BLaER1 treated with 17β-estradiol and CSF1 and Interleukin-3, amounts not matched to agents 10 nM and 100 nM (cell line): ENCODE measurements around the gene NF1.

Experiments used
- H3K27ac ChIP-seq, 11 experiments: shearing (Covaris generic); formaldehyde crosslinking; 2 replicates each; pipeline ENCODE4 v1.8.1; 2022
- H3K27me3 ChIP-seq, 11 experiments: shearing (Covaris generic); formaldehyde crosslinking; 2 replicates each; pipeline ENCODE4 v1.8.1; 2022
- H3K36me3 ChIP-seq, 11 experiments: shearing (Covaris generic); formaldehyde crosslinking; 2 replicates each; pipeline ENCODE4 v1.8.1; 2022
- H3K4me1 ChIP-seq, 10 experiments: shearing (Covaris generic); formaldehyde crosslinking; 2 replicates each; pipeline ENCODE4 v1.8.1; 2022
- H3K4me2 ChIP-seq, 11 experiments: shearing (Covaris generic); formaldehyde crosslinking; 2 replicates each; pipeline ENCODE4 v1.8.1; 2022
- H3K4me3 ChIP-seq, 10 experiments: shearing (Covaris generic); formaldehyde crosslinking; 2 replicates each; pipeline ENCODE4 v1.8.1; 2022
- H3K9ac ChIP-seq, 11 experiments: shearing (Covaris generic); formaldehyde crosslinking; 2 replicates each; pipeline ENCODE4 v1.8.1; 2022
- H3K9me3 ChIP-seq, 11 experiments: shearing (Covaris generic); formaldehyde crosslinking; replicated peaks in 1 of 11; 2 replicates each; pipeline ENCODE4 v1.8.1; 2022
- H4K20me1 ChIP-seq, 11 experiments: shearing (Covaris generic); formaldehyde crosslinking; 2 replicates each; pipeline ENCODE4 v1.8.1; 2022
- Cebpa-rat ChIP-seq, 11 experiments: shearing (Covaris generic); IDR thresholded peaks; 2 replicates each; pipeline ENCODE4 v1.8.1; 2022

NF1 gene

DNA sequence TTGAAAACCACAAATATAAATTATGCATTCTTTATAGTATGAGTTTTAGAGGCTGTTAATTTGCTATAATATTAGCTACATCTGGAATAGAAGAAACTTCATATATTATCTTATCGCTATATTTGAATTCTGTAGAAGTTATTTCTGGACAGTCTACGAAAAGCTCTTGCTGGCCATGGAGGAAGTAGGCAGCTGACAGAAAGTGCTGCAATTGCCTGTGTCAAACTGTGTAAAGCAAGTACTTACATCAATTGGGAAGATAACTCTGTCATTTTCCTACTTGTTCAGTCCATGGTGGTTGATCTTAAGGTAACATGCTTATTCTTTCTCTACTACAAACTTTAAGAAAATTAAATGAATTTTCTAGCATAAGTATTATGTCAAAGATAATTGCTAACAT is 105.5 kb downstream of the NF1 start:
- TF ChIP-seq Cebpa-rat (IDR thresholded peaks at IDR 0.05) = no peak
- Histone ChIP-seq H3K27me3 (no peaks in the 10 kb centered on the region), H3K36me3 (peaks cover 9 to 55% (median 20%) of the 10 kb centered on the region in 11 experiments; a peak in 16 of 22 replicates), H4K20me1 (peaks cover 0 to 6% (median 0%) of the 10 kb centered on the region in 11 experiments; a peak in 2 of 22 replicates), H3K9me3 (peaks cover 0 to 9% (median 6%) of the 10 kb centered on the region in 11 experiments; a peak in 6 of 22 replicates), H3K4me2 (no peak overlapping the region), H3K4me1 (no peaks in the 10 kb centered on the region), H3K9ac (no peak overlapping the region), H3K4me3 (no peak overlapping the region), H3K27ac (no peak overlapping the region)

DNA sequence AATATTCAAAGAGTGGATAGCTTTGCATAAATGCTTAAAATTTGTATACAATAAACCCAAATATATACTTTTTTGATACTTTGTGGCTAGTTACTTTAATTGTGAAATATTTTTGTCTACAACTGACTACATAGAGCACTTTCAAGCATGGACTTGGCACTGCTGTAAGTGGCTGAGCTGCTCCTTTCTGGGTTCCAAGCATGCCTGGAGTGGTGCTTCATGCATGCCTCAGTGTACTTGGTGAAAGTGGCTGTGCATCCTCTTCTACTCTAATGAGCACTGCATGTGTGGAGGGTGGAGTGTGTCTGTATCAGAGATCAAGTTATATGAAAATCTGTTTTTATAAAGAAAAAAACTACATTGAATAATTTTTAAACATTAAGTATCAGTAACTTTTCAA is 108.2 kb downstream of the NF1 start:
- H3K9me3 ChIP-seq = no peaks in the 10 kb centered on the region
- H3K4me3 ChIP-seq = no peak overlapping the region
- TF ChIP-seq Cebpa-rat (IDR thresholded peaks at IDR 0.05) = no peak
- H3K4me1 ChIP-seq = no peaks in the 10 kb centered on the region
- H3K4me2 ChIP-seq = no peak overlapping the region
- H4K20me1 ChIP-seq = peaks cover 0 to 6% (median 0%) of the 10 kb centered on the region in 11 experiments; a peak in 1 of 22 replicates
- H3K9ac ChIP-seq = no peak overlapping the region
- peaks cover 13 to 77% (median 34%) of the 10 kb centered on the region in 11 experiments; a peak in 18 of 22 replicates for H3K36me3 ChIP-seq
- no peaks in the 10 kb centered on the region for H3K27me3 ChIP-seq
- H3K27ac ChIP-seq = no peak overlapping the region

DNA sequence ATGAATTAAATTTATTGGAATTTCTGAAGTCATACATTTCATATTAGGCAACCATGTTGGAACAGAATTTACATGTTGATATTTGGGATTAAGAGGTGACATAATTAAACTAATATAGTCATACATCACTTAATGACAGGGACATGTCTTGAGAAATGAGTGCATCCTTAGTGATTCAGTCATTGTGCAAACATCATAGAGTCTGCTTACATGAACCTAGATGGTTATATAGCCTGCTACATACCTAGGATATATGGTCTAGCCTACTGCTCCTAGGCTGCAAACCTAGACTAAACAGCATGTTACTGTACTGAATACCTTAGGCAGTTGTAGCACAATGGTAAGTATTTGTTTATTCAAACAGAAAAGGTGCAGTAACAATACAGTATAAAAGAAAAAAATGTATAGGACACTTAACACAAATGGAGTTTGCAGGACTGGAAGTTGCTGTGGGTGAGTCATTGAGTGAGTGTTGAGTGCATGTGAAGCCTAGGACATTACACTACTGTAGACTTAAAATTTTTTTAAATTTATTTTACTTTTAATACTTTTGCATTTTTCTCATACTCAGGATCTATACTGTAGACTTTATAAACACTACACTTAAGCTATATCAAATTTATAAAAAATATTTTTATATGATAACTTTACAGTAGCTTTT is 116.7 kb downstream of the NF1 start:
- no peak for TF ChIP-seq Cebpa-rat (IDR thresholded peaks at IDR 0.05)
- Histone ChIP-seq H3K9ac (no peak overlapping the region), H3K9me3 (no peaks in the 10 kb centered on the region), H3K36me3 (peaks cover 21 to 72% (median 33%) of the 10 kb centered on the region in 11 experiments; a peak in 21 of 22 replicates), H3K4me1 (no peaks in the 10 kb centered on the region), H3K27ac (no peak overlapping the region), H3K4me2 (no peak overlapping the region), H3K4me3 (no peak overlapping the region), H3K27me3 (no peaks in the 10 kb centered on the region), H4K20me1 (no peaks in the 10 kb centered on the region)

- H3K27me3 ChIP-seq = no peaks in the 10 kb centered on the region
- H3K4me2 ChIP-seq = no peak overlapping the region
- no peaks in the 10 kb centered on the region for H3K9me3 ChIP-seq
- H3K4me3 ChIP-seq = no peak overlapping the region
- H3K27ac ChIP-seq = no peak overlapping the region
- no peak for TF ChIP-seq Cebpa-rat (IDR thresholded peaks at IDR 0.05)
- H4K20me1 ChIP-seq = peaks cover 0 to 3% (median 0%) of the 10 kb centered on the region in 11 experiments; a peak in 1 of 22 replicates
- no peaks in the 10 kb centered on the region for H3K4me1 ChIP-seq
- no peak overlapping the region for H3K9ac ChIP-seq
- peaks cover 21 to 76% (median 40%) of the 10 kb centered on the region in 11 experiments; a peak in 20 of 22 replicates for H3K36me3 ChIP-seq
Observed at GRCh38 chr17:31216031-31216751, 121.4 kb downstream of the NF1 start.

GRCh38 chr17:31224366-31224765 is 129.6 kb downstream of the NF1 start:
- Histone ChIP-seq H3K4me1 (peaks cover 0 to 12% (median 0%) of the 10 kb centered on the region in 10 experiments; a peak in 4 of 20 replicates), H3K9me3 (no peaks in the 10 kb centered on the region), H3K36me3 (peaks cover 18 to 76% (median 44%) of the 10 kb centered on the region in 11 experiments), H3K9ac (no peak overlapping the region), H3K27me3 (no peaks in the 10 kb centered on the region), H3K27ac (no peak overlapping the region), H3K4me2 (no peak overlapping the region), H4K20me1 (peaks cover 0 to 4% (median 0%) of the 10 kb centered on the region in 11 experiments; a peak in 1 of 22 replicates), H3K4me3 (no peak overlapping the region)
- TF ChIP-seq Cebpa-rat (IDR thresholded peaks at IDR 0.05) = no peak

GRCh38 chr17:31225831-31226230 is 131.1 kb downstream of the NF1 start:
- peaks cover 0 to 12% (median 0%) of the 10 kb centered on the region in 10 experiments; a peak in 4 of 20 replicates for H3K4me1 ChIP-seq
- no peak overlapping the region for H3K9ac ChIP-seq
- peaks cover 30 to 76% (median 55%) of the 10 kb centered on the region in 11 experiments for H3K36me3 ChIP-seq
- no peak overlapping the region for H3K4me3 ChIP-seq
- H3K9me3 ChIP-seq = no peaks in the 10 kb centered on the region
- H3K4me2 ChIP-seq = no peak overlapping the region; a peak in 1 of 22 replicates
- no peak overlapping the region for H3K27ac ChIP-seq
- no peak for TF ChIP-seq Cebpa-rat (IDR thresholded peaks at IDR 0.05)
- peaks cover 0 to 4% (median 0%) of the 10 kb centered on the region in 11 experiments; a peak in 1 of 22 replicates for H4K20me1 ChIP-seq
- no peaks in the 10 kb centered on the region for H3K27me3 ChIP-seq

DNA sequence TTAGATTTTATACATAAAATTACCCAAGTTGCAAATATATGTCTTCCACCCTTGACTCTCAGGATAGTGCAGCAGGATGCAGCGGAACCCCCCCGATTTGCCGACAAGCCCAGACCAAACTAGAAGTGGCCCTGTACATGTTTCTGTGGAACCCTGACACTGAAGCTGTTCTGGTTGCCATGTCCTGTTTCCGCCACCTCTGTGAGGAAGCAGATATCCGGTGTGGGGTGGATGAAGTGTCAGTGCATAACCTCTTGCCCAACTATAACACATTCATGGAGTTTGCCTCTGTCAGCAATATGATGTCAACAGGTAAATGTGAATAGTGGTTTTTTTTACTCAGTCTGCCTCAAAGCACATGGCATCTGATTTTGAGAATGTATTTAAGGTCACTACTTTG is 131.6 kb downstream of the NF1 start:
- Histone ChIP-seq H3K4me1 (peaks cover 0 to 12% (median 0%) of the 10 kb centered on the region in 10 experiments; a peak in 4 of 20 replicates), H3K27me3 (no peaks in the 10 kb centered on the region), H3K9ac (no peak overlapping the region), H3K27ac (no peak overlapping the region), H3K4me3 (no peak overlapping the region), H3K9me3 (no peaks in the 10 kb centered on the region), H3K36me3 (peaks cover 30 to 76% (median 60%) of the 10 kb centered on the region in 11 experiments), H3K4me2 (no peak overlapping the region), H4K20me1 (peaks cover 0 to 4% (median 0%) of the 10 kb centered on the region in 11 experiments; a peak in 1 of 22 replicates)
- no peak for TF ChIP-seq Cebpa-rat (IDR thresholded peaks at IDR 0.05)

DNA sequence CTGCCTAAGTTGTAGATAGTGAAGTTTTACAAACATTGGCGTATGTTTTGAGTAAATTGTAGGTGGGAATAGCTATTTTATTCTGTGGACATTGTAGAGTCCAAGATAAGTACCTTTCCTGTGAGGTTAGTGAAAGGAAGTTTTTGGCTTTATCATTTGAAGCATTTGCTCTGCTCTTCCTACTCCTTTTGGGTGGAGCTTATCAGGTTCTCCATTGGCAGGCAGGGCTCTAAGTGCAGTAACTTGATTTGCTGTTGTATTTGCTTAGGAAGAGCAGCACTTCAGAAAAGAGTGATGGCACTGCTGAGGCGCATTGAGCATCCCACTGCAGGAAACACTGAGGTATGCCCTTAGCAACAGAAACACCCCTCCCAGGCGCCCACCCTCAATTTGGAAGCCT is 132.2 kb downstream of the NF1 start:
- Histone ChIP-seq H3K27ac (no peak overlapping the region), H3K36me3 (peaks cover 34 to 82% (median 66%) of the 10 kb centered on the region in 11 experiments), H3K9me3 (no peaks in the 10 kb centered on the region), H4K20me1 (peaks cover 0 to 4% (median 0%) of the 10 kb centered on the region in 11 experiments; a peak in 1 of 22 replicates), H3K9ac (no peak overlapping the region), H3K4me2 (no peak overlapping the region), H3K27me3 (no peaks in the 10 kb centered on the region), H3K4me1 (peaks cover 0 to 12% (median 0%) of the 10 kb centered on the region in 10 experiments; a peak in 4 of 20 replicates), H3K4me3 (no peak overlapping the region)
- no peak for TF ChIP-seq Cebpa-rat (IDR thresholded peaks at IDR 0.05)

DNA sequence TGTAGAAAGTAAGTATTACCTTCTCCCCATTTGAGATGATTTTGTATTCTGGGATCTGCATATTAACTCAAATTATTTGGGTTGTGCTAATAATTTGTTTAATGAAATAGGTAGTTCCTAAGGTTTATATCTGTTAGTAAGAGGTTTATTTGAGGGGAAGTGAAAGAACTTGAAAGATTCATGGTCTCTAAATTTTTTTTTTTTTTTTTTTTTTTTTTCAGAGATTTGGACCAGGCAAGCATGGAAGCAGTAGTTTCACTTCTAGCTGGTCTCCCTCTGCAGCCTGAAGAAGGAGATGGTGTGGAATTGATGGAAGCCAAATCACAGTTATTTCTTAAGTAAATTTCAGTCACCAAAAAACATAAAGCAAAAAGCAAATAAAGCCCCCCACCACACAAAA is 137.1 kb downstream of the NF1 start:
- no peaks in the 10 kb centered on the region for H4K20me1 ChIP-seq

More for the DNA sequence above, 137.1 kb downstream of the NF1 start:
- Histone ChIP-seq H3K4me1 (no peaks in the 10 kb centered on the region; a peak in 1 of 20 replicates), H3K36me3 (peaks cover 64 to 98% (median 88%) of the 10 kb centered on the region in 11 experiments), H3K27me3 (no peaks in the 10 kb centered on the region), H3K27ac (no peak overlapping the region), H3K4me3 (no peak overlapping the region), H3K9ac (no peak overlapping the region), H3K9me3 (no peaks in the 10 kb centered on the region), H3K4me2 (no peak overlapping the region)
- TF ChIP-seq Cebpa-rat (IDR thresholded peaks at IDR 0.05) = no peak
